GM23338 (cell line): Measurements from ENCODE around the gene PHAF1. TPM values are rescaled to one million over a fixed set of nuclear protein-coding genes. Genes with fewer than 3 reads are reported as not detected.

Experiments
- ATAC-seq: fragments of 200-7000 bp; cut with Tn5 transposase; 3 replicates; pipeline ENCODE4 v1.9.1; 2020
- DNase-seq: peaks from one replicate; pipeline ENCODE4 v3.0.0-alpha.2; 2015; ENCODE audit warnings: low spot score
- H2AFZ ChIP-seq: fragments of 200-600 bp; sonication (generic); 2 replicates; pipeline ENCODE4 v1.8.0; 2016; ENCODE audit warnings: antibody characterized with exemption, mild to moderate bottlenecking, moderate library complexity
- H3F3A ChIP-seq: fragments of 200-600 bp; sonication (generic); replicated peaks from 2 replicates; pipeline ENCODE4 v1.8.0; 2017; ENCODE audit warnings: antibody characterized with exemption, mixed run types, low read depth
- H3K27ac ChIP-seq: fragments of 200-600 bp; sonication (generic); 2 replicates; pipeline ENCODE4 v1.6.1; 2016; ENCODE audit warnings: low read depth
- H3K27me3 ChIP-seq: fragments of 200-600 bp; sonication (generic); 2 replicates; pipeline ENCODE4 v1.8.0; 2016; ENCODE audit warnings: mild to moderate bottlenecking, mixed run types, moderate library complexity; ENCODE audit not compliant: insufficient read depth
- H3K36me3 ChIP-seq: fragments of 200-600 bp; sonication (generic); 2 replicates; pipeline ENCODE4 v1.8.0; 2016; ENCODE audit warnings: mild to moderate bottlenecking; ENCODE audit not compliant: insufficient read depth
- H3K4me1 ChIP-seq: fragments of 200-600 bp; sonication (generic); 2 replicates; pipeline ENCODE4 v1.8.0; 2016; ENCODE audit warnings: mild to moderate bottlenecking, moderate library complexity; ENCODE audit not compliant: insufficient read depth
- H3K4me2 ChIP-seq: fragments of 200-600 bp; sonication (generic); 2 replicates; pipeline ENCODE4 v1.7.1; 2017; ENCODE audit warnings: mixed run types
- H3K4me3 ChIP-seq: fragments of 200-600 bp; sonication (generic); 2 replicates; pipeline ENCODE4 v1.6.1; 2016; ENCODE audit warnings: mixed run types
- H3K79me2 ChIP-seq: fragments of 200-600 bp; sonication (generic); replicated peaks from 2 replicates; pipeline ENCODE4 v1.8.0; 2017; ENCODE audit warnings: mild to moderate bottlenecking; ENCODE audit not compliant: insufficient read depth
- H3K9me2 ChIP-seq: fragments of 200-600 bp; sonication (generic); 2 replicates; pipeline ENCODE4 v1.8.0; 2017; ENCODE audit not compliant: insufficient read depth
- H4K20me1 ChIP-seq: fragments of 200-600 bp; sonication (generic); replicated peaks from 2 replicates; pipeline ENCODE4 v1.8.0; 2017; ENCODE audit warnings: mild to moderate bottlenecking; ENCODE audit not compliant: insufficient read depth
- H3K27ac Mint-ChIP-seq: 2 replicates; pipeline ENCODE4 v1.8.0; 2020; ENCODE audit warnings: inconsistent platforms, mild to moderate bottlenecking, moderate library complexity, mixed read lengths
- H3K27me3 Mint-ChIP-seq: 3 replicates; pipeline ENCODE4 v1.8.0; 2022; ENCODE audit warnings: low read depth, mild to moderate bottlenecking, moderate library complexity, mixed read lengths, inconsistent platforms; ENCODE audit not compliant: insufficient read depth, poor library complexity
- H3K36me3 Mint-ChIP-seq: 3 replicates; pipeline ENCODE4 v1.8.0; 2021; ENCODE audit warnings: low read depth, mild to moderate bottlenecking, inconsistent platforms, moderate library complexity, mixed read lengths
- H3K4me1 Mint-ChIP-seq: 3 replicates; pipeline ENCODE4 v1.8.0; 2020; ENCODE audit warnings: mild to moderate bottlenecking, inconsistent platforms, mixed read lengths
- H3K4me3 Mint-ChIP-seq: 3 replicates; pipeline ENCODE4 v1.8.0; 2021; ENCODE audit warnings: moderate library complexity, mild to moderate bottlenecking, inconsistent platforms, mixed read lengths
- H3K9me3 Mint-ChIP-seq: 3 replicates; pipeline ENCODE4 v1.8.0; 2020; ENCODE audit warnings: moderate library complexity, mild to moderate bottlenecking, inconsistent platforms, mixed read lengths
- CREB1 ChIP-seq: fragments of 250-450 bp; sonication (Bioruptor Pico); IDR thresholded peaks from 2 replicates; pipeline ENCODE4 v1.5.0; 2020; ENCODE audit warnings: low read depth, mild to moderate bottlenecking, moderate library complexity
- EZH2phosphoT487 ChIP-seq: fragments of 200-600 bp; sonication (generic); IDR thresholded peaks from one replicate; pipeline ENCODE4 v1.8.1; 2018; ENCODE audit warnings: antibody characterized with exemption; ENCODE audit not compliant: unreplicated experiment
- JUNB ChIP-seq: IDR thresholded peaks from one replicate; pipeline ENCODE4 v1.6.1; 2016; ENCODE audit warnings: antibody characterized with exemption; ENCODE audit not compliant: unreplicated experiment
- ZNF114 ChIP-seq: fragments of 250-450 bp; sonication (Bioruptor Pico); IDR thresholded peaks from 2 replicates; pipeline ENCODE4 v1.5.0; 2020; ENCODE audit warnings: mild to moderate bottlenecking, moderate library complexity
- ZNF331 ChIP-seq: fragments of 250-450 bp; sonication (Bioruptor Pico); IDR thresholded peaks from 2 replicates; pipeline ENCODE4 v1.5.0; 2020; ENCODE audit warnings: low read depth, mild to moderate bottlenecking, moderate library complexity
- polyA plus RNA-seq: library from polyadenylated mRNA; unstranded; fragments of >200 nt; fragmentation: Nextera tagmentation; extraction: Ambion mirVana; gene quantifications from 2 replicates; pipeline ENCODE4 v1.2.1, GENCODE V29; 2016
- total RNA-seq: library from RNA; depleted of rRNA; stranded (reverse); fragments of >200 nt; shearing (Covaris generic); gene quantifications from 2 replicates; pipeline ENCODE4 v1.2.3, GENCODE V29; 2014
- TF ChIP-seq, protein P1 (sequence below): IDR thresholded peaks from one replicate; pipeline ENCODE4 v1.6.1; 2018; ENCODE audit warnings: antibody characterized with exemption; ENCODE audit not compliant: unreplicated experiment
- TF ChIP-seq, protein P2 (sequence below): fragments of 250-450 bp; sonication (Bioruptor Pico); IDR thresholded peaks from 2 replicates; pipeline ENCODE4 v1.5.0; 2020; ENCODE audit warnings: mild to moderate bottlenecking, moderate library complexity
- TF ChIP-seq, protein P3 (sequence below), 2 experiments: fragments of 200-600 bp in 1 of 2; sonication (generic) in 1 of 2; conservative IDR thresholded peaks; 2 replicates each; pipeline versions ENCODE4 v1.5.1 to v1.6.1; 2016 to 2017; ENCODE audit warnings: antibody characterized with exemption in 2 of 2, low read depth in 2 of 2, mild to moderate bottlenecking in 2 of 2, moderate library complexity in 1 of 2
- TF ChIP-seq, protein P4 (sequence below): IDR thresholded peaks from 2 replicates; pipeline ENCODE4 v1.6.1; 2016; ENCODE audit warnings: antibody characterized with exemption

The PHAF1 gene
- total and polyA plus RNA-seq, 2 experiments from 2014 or later = 14.7 to 35.9 TPM

DNA sequence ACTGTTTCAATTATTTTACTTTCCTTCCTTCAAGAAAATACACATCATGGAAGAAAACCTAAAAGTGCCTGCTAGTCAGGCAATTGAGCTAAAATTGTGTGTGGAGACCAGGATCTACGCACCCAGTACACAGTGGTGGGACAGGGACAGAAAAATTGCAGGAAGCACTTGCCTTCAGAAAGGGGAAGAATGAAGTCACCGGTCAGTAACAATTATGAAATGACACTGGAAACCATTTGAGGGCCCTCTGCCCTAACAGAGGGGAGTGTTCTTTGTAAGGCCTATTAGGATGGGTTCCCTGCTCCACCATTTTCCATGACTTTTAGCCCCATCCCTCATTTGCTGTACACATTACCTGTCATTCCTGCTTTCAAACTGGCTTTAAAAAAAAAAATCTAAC, 4.5 kb upstream of the PHAF1 start (continued):
- TF ChIP-seq, protein P1, sequence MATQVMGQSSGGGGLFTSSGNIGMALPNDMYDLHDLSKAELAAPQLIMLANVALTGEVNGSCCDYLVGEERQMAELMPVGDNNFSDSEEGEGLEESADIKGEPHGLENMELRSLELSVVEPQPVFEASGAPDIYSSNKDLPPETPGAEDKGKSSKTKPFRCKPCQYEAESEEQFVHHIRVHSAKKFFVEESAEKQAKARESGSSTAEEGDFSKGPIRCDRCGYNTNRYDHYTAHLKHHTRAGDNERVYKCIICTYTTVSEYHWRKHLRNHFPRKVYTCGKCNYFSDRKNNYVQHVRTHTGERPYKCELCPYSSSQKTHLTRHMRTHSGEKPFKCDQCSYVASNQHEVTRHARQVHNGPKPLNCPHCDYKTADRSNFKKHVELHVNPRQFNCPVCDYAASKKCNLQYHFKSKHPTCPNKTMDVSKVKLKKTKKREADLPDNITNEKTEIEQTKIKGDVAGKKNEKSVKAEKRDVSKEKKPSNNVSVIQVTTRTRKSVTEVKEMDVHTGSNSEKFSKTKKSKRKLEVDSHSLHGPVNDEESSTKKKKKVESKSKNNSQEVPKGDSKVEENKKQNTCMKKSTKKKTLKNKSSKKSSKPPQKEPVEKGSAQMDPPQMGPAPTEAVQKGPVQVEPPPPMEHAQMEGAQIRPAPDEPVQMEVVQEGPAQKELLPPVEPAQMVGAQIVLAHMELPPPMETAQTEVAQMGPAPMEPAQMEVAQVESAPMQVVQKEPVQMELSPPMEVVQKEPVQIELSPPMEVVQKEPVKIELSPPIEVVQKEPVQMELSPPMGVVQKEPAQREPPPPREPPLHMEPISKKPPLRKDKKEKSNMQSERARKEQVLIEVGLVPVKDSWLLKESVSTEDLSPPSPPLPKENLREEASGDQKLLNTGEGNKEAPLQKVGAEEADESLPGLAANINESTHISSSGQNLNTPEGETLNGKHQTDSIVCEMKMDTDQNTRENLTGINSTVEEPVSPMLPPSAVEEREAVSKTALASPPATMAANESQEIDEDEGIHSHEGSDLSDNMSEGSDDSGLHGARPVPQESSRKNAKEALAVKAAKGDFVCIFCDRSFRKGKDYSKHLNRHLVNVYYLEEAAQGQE = no peak
- TF ChIP-seq ZNF114 (CRISPR knock-in tag) (no peak), JUNB (no peak)

DNA sequence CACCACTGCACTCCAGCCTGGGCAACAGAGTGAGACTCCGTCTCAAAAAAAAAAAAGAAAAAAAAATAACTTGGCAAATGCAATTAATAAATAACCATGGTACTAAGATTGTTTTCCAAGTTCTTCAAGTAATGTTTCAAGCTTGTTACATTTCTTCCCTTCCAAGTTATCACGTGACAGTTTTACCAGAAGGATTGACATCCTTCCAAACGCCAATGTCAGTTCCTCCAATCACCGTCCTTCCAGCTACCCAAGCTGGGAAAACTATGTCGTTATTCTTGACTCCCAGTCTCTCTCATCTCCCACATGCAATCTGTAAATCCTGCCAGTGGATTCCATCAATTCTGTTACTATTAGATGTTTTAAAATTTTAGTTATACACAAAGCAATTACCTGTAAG, 3.9 kb upstream of the PHAF1 start:
- no peak overlapping the region for H2AFZ ChIP-seq
- H3K9me2 ChIP-seq = no peaks in the 10 kb centered on the region
- peaks cover 5% of the 10 kb centered on the region for H3K4me1 ChIP-seq
- H3K4me3 Mint-ChIP-seq = no peak overlapping the region
- no peaks in the 10 kb centered on the region; the same call in 2 of the 3 replicates for H3K9me3 Mint-ChIP-seq
- peaks cover 7% of the 10 kb centered on the region for H4K20me1 ChIP-seq
- H3K27ac ChIP-seq = no peak overlapping the region
- no peak for ATAC-seq
- H3K79me2 ChIP-seq = peaks cover 9% of the 10 kb centered on the region
- H3K27ac Mint-ChIP-seq = no peak overlapping the region
- H3K4me2 ChIP-seq = no peak overlapping the region
- DNase-seq = no peak
- H3K36me3 ChIP-seq = no peaks in the 10 kb centered on the region
- H3K27me3 Mint-ChIP-seq = peaks cover 9% of the 10 kb centered on the region
- H3K4me1 Mint-ChIP-seq = peaks cover 1% of the 10 kb centered on the region; the same call in 2 of the 3 replicates
- H3K4me3 ChIP-seq = no peak overlapping the region
- peaks cover 6% of the 10 kb centered on the region for H3F3A ChIP-seq
- peaks cover 10% of the 10 kb centered on the region; the same call in 1 of the 2 replicates for H3K27me3 ChIP-seq
- H3K36me3 Mint-ChIP-seq = no peaks in the 10 kb centered on the region; the same call in 2 of the 3 replicates
- no peak for TF ChIP-seq EZH2phosphoT487
- TF ChIP-seq, protein P2, sequence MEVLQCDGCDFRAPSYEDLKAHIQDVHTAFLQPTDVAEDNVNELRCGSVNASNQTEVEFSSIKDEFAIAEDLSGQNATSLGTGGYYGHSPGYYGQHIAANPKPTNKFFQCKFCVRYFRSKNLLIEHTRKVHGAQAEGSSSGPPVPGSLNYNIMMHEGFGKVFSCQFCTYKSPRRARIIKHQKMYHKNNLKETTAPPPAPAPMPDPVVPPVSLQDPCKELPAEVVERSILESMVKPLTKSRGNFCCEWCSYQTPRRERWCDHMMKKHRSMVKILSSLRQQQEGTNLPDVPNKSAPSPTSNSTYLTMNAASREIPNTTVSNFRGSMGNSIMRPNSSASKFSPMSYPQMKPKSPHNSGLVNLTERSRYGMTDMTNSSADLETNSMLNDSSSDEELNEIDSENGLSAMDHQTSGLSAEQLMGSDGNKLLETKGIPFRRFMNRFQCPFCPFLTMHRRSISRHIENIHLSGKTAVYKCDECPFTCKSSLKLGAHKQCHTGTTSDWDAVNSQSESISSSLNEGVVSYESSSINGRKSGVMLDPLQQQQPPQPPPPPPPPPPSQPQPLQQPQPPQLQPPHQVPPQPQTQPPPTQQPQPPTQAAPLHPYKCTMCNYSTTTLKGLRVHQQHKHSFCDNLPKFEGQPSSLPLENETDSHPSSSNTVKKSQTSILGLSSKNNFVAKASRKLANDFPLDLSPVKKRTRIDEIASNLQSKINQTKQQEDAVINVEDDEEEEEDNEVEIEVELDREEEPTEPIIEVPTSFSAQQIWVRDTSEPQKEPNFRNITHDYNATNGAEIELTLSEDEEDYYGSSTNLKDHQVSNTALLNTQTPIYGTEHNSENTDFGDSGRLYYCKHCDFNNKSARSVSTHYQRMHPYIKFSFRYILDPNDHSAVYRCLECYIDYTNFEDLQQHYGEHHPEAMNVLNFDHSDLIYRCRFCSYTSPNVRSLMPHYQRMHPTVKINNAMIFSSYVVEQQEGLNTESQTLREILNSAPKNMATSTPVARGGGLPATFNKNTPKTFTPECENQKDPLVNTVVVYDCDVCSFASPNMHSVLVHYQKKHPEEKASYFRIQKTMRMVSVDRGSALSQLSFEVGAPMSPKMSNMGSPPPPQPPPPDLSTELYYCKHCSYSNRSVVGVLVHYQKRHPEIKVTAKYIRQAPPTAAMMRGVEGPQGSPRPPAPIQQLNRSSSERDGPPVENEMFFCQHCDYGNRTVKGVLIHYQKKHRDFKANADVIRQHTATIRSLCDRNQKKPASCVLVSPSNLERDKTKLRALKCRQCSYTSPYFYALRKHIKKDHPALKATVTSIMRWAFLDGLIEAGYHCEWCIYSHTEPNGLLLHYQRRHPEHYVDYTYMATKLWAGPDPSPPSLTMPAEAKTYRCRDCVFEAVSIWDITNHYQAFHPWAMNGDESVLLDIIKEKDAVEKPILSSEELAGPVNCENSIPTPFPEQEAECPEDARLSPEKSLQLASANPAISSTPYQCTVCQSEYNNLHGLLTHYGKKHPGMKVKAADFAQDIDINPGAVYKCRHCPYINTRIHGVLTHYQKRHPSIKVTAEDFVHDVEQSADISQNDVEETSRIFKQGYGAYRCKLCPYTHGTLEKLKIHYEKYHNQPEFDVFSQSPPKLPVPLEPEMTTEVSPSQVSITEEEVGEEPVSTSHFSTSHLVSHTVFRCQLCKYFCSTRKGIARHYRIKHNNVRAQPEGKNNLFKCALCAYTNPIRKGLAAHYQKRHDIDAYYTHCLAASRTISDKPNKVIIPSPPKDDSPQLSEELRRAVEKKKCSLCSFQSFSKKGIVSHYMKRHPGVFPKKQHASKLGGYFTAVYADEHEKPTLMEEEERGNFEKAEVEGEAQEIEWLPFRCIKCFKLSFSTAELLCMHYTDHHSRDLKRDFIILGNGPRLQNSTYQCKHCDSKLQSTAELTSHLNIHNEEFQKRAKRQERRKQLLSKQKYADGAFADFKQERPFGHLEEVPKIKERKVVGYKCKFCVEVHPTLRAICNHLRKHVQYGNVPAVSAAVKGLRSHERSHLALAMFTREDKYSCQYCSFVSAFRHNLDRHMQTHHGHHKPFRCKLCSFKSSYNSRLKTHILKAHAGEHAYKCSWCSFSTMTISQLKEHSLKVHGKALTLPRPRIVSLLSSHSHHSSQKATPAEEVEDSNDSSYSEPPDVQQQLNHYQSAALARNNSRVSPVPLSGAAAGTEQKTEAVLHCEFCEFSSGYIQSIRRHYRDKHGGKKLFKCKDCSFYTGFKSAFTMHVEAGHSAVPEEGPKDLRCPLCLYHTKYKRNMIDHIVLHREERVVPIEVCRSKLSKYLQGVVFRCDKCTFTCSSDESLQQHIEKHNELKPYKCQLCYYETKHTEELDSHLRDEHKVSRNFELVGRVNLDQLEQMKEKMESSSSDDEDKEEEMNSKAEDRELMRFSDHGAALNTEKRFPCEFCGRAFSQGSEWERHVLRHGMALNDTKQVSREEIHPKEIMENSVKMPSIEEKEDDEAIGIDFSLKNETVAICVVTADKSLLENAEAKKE (CRISPR knock-in tag) = no peak
- TF ChIP-seq, protein P3, sequence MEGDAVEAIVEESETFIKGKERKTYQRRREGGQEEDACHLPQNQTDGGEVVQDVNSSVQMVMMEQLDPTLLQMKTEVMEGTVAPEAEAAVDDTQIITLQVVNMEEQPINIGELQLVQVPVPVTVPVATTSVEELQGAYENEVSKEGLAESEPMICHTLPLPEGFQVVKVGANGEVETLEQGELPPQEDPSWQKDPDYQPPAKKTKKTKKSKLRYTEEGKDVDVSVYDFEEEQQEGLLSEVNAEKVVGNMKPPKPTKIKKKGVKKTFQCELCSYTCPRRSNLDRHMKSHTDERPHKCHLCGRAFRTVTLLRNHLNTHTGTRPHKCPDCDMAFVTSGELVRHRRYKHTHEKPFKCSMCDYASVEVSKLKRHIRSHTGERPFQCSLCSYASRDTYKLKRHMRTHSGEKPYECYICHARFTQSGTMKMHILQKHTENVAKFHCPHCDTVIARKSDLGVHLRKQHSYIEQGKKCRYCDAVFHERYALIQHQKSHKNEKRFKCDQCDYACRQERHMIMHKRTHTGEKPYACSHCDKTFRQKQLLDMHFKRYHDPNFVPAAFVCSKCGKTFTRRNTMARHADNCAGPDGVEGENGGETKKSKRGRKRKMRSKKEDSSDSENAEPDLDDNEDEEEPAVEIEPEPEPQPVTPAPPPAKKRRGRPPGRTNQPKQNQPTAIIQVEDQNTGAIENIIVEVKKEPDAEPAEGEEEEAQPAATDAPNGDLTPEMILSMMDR (conservative IDR thresholded peaks at IDR 0.05; ENCODE audit: low read depth in 2 of 2) = no peak
- TF ChIP-seq, protein P4, sequence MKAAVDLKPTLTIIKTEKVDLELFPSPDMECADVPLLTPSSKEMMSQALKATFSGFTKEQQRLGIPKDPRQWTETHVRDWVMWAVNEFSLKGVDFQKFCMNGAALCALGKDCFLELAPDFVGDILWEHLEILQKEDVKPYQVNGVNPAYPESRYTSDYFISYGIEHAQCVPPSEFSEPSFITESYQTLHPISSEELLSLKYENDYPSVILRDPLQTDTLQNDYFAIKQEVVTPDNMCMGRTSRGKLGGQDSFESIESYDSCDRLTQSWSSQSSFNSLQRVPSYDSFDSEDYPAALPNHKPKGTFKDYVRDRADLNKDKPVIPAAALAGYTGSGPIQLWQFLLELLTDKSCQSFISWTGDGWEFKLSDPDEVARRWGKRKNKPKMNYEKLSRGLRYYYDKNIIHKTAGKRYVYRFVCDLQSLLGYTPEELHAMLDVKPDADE = no peak
- TF ChIP-seq ZNF331 (CRISPR knock-in tag) = no peak
- no peak for TF ChIP-seq CREB1
